ENCODE measurements around the gene EIF4E1B. TPM values are rescaled to one million over a fixed set of nuclear protein-coding genes. Genes with fewer than 3 reads are reported as not detected.

Gene EIF4E1B
- polyA plus RNA-seq, 1 donor, result not detected

GRCh38 chr5:176676361-176676824 is 45.9 kb downstream of the EIF4E1B start:
- DNase-seq, result peak in 1 of 2 donors; percentile 29
- Histone ChIP-seq H3K27ac (ENCODE audit: low read length) (no peak overlapping the region), H3K36me3 (ENCODE audit: control insufficient read depth, insufficient read depth, low read length) (no peaks in the 10 kb centered on the region), H3K4me1 (ENCODE audit: control insufficient read depth, insufficient read depth, low read length) (peaks cover 14% of the 10 kb centered on the region), H3K9me3 (ENCODE audit: control insufficient read depth, low read depth, low read length) (no peaks in the 10 kb centered on the region), H3K27me3 (ENCODE audit: control insufficient read depth, insufficient read depth, low read length) (peaks cover 22% of the 10 kb centered on the region), H3K4me3 (ENCODE audit: low read length) (no peak overlapping the region)
- WGBS (ENCODE audit: insufficient coverage, low lambda C conversion rate), result no CpG with 5 or more reads among the region's 10 CpGs

- no CpG with 5 or more reads among the region's 12 CpGs for WGBS (ENCODE audit: insufficient coverage, low lambda C conversion rate)
- DNase-seq, result peak; percentile 25 to 76
- no peaks in the 10 kb centered on the region for H3K9me3 ChIP-seq (ENCODE audit: control insufficient read depth, low read depth, low read length)
- H3K27ac ChIP-seq (ENCODE audit: low read length), result no peak overlapping the region
- peaks cover 12% of the 10 kb centered on the region for H3K4me1 ChIP-seq (ENCODE audit: control insufficient read depth, insufficient read depth, low read length)
- H3K27me3 ChIP-seq (ENCODE audit: control insufficient read depth, insufficient read depth, low read length), result peaks cover 29% of the 10 kb centered on the region
- H3K4me3 ChIP-seq (ENCODE audit: low read length), result no peak overlapping the region
- H3K36me3 ChIP-seq (ENCODE audit: control insufficient read depth, insufficient read depth, low read length), result no peaks in the 10 kb centered on the region
Observed at GRCh38 chr5:176677209-176677939, 46.9 kb downstream of the EIF4E1B start.

GRCh38 chr5:176678584-176678983 is 48.1 kb downstream of the EIF4E1B start:
- Histone ChIP-seq H3K27ac (ENCODE audit: low read length) (no peak overlapping the region), H3K4me1 (ENCODE audit: control insufficient read depth, insufficient read depth, low read length) (peaks cover 12% of the 10 kb centered on the region), H3K9me3 (ENCODE audit: control insufficient read depth, low read depth, low read length) (no peaks in the 10 kb centered on the region), H3K36me3 (ENCODE audit: control insufficient read depth, insufficient read depth, low read length) (no peaks in the 10 kb centered on the region), H3K27me3 (ENCODE audit: control insufficient read depth, insufficient read depth, low read length) (peaks cover 39% of the 10 kb centered on the region), H3K4me3 (ENCODE audit: low read length) (no peak overlapping the region)
- WGBS (ENCODE audit: insufficient coverage, low lambda C conversion rate), result no CpG with 5 or more reads among the region's 5 CpGs
- DNase-seq, result no peak

- Histone ChIP-seq H3K9me3 (ENCODE audit: control insufficient read depth, low read depth, low read length) (no peaks in the 10 kb centered on the region), H3K36me3 (ENCODE audit: control insufficient read depth, insufficient read depth, low read length) (no peaks in the 10 kb centered on the region), H3K4me1 (ENCODE audit: control insufficient read depth, insufficient read depth, low read length) (peaks cover 12% of the 10 kb centered on the region), H3K27ac (ENCODE audit: low read length) (no peak overlapping the region), H3K27me3 (ENCODE audit: control insufficient read depth, insufficient read depth, low read length) (peaks cover 44% of the 10 kb centered on the region), H3K4me3 (ENCODE audit: low read length) (no peak overlapping the region)
- no CpG with 5 or more reads among the region's 31 CpGs for WGBS (ENCODE audit: insufficient coverage, low lambda C conversion rate)
- DNase-seq, result no peak
Observed at GRCh38 chr5:176679365-176680225, 49.1 kb downstream of the EIF4E1B start.

GRCh38 chr5:176680226-176680563 is 49.7 kb downstream of the EIF4E1B start:
- Histone ChIP-seq H3K27me3 (ENCODE audit: control insufficient read depth, insufficient read depth, low read length) (peaks cover 47% of the 10 kb centered on the region), H3K4me3 (ENCODE audit: low read length) (no peak overlapping the region)

GRCh38 chr5:176682016-176682531 is 51.6 kb downstream of the EIF4E1B start:
- WGBS (ENCODE audit: insufficient coverage, low lambda C conversion rate), result 100% methylated on average over 1 of the region's 6 CpGs
- peaks cover 7% of the 10 kb centered on the region for H3K4me1 ChIP-seq (ENCODE audit: control insufficient read depth, insufficient read depth, low read length)
- H3K9me3 ChIP-seq (ENCODE audit: control insufficient read depth, low read depth, low read length), result peaks cover under 1% of the 10 kb centered on the region
- H3K4me3 ChIP-seq (ENCODE audit: low read length), result no peak overlapping the region
- no peak for DNase-seq
- H3K36me3 ChIP-seq (ENCODE audit: control insufficient read depth, insufficient read depth, low read length), result no peaks in the 10 kb centered on the region
- H3K27me3 ChIP-seq (ENCODE audit: control insufficient read depth, insufficient read depth, low read length), result peaks cover 47% of the 10 kb centered on the region
- no peak overlapping the region for H3K27ac ChIP-seq (ENCODE audit: low read length)

More at GRCh38 chr5:176680226-176680563, 49.7 kb downstream of the EIF4E1B start:
- Histone ChIP-seq H3K9me3 (ENCODE audit: control insufficient read depth, low read depth, low read length) (no peaks in the 10 kb centered on the region), H3K36me3 (ENCODE audit: control insufficient read depth, insufficient read depth, low read length) (no peaks in the 10 kb centered on the region), H3K27ac (ENCODE audit: low read length) (no peak overlapping the region), H3K4me1 (ENCODE audit: control insufficient read depth, insufficient read depth, low read length) (peaks cover 12% of the 10 kb centered on the region)
- no peak for DNase-seq
- WGBS (ENCODE audit: insufficient coverage, low lambda C conversion rate), result no CpG with 5 or more reads among the region's 33 CpGs

- Histone ChIP-seq H3K27me3 (ENCODE audit: control insufficient read depth, insufficient read depth, low read length) (peaks cover 37% of the 10 kb centered on the region), H3K9me3 (ENCODE audit: control insufficient read depth, low read depth, low read length) (peaks cover 9% of the 10 kb centered on the region)
Observed at GRCh38 chr5:176685010-176685409, 54.5 kb downstream of the EIF4E1B start.

GRCh38 chr5:176687247-176687646 is 56.8 kb downstream of the EIF4E1B start:
- Histone ChIP-seq H3K27ac (ENCODE audit: low read length) (no peak overlapping the region), H3K4me1 (ENCODE audit: control insufficient read depth, insufficient read depth, low read length) (no peaks in the 10 kb centered on the region), H3K9me3 (ENCODE audit: control insufficient read depth, low read depth, low read length) (peaks cover 9% of the 10 kb centered on the region), H3K27me3 (ENCODE audit: control insufficient read depth, insufficient read depth, low read length) (peaks cover 19% of the 10 kb centered on the region), H3K4me3 (ENCODE audit: low read length) (no peak overlapping the region), H3K36me3 (ENCODE audit: control insufficient read depth, insufficient read depth, low read length) (no peaks in the 10 kb centered on the region)
- WGBS (ENCODE audit: insufficient coverage, low lambda C conversion rate), result no CpG with 5 or more reads among the region's 10 CpGs
- DNase-seq, result no peak

More at GRCh38 chr5:176685010-176685409, 54.5 kb downstream of the EIF4E1B start:
- no peak for DNase-seq
- Histone ChIP-seq H3K36me3 (ENCODE audit: control insufficient read depth, insufficient read depth, low read length) (no peaks in the 10 kb centered on the region), H3K4me1 (ENCODE audit: control insufficient read depth, insufficient read depth, low read length) (no peaks in the 10 kb centered on the region), H3K4me3 (ENCODE audit: low read length) (no peak overlapping the region), H3K27ac (ENCODE audit: low read length) (no peak overlapping the region)

- no peak for DNase-seq
- WGBS (ENCODE audit: insufficient coverage, low lambda C conversion rate), result no CpG with 5 or more reads among the region's 5 CpGs
- peaks cover 19% of the 10 kb centered on the region for H3K27me3 ChIP-seq (ENCODE audit: control insufficient read depth, insufficient read depth, low read length)
- H3K4me1 ChIP-seq (ENCODE audit: control insufficient read depth, insufficient read depth, low read length), result peaks cover 6% of the 10 kb centered on the region
- no peaks in the 10 kb centered on the region for H3K36me3 ChIP-seq (ENCODE audit: control insufficient read depth, insufficient read depth, low read length)
- H3K27ac ChIP-seq (ENCODE audit: low read length), result no peak overlapping the region
- H3K4me3 ChIP-seq (ENCODE audit: low read length), result no peak overlapping the region
- H3K9me3 ChIP-seq (ENCODE audit: control insufficient read depth, low read depth, low read length), result peaks cover 9% of the 10 kb centered on the region
Observed at GRCh38 chr5:176687881-176688280, 57.4 kb downstream of the EIF4E1B start.

- Histone ChIP-seq H3K27me3 (ENCODE audit: control insufficient read depth, insufficient read depth, low read length) (peaks cover 21% of the 10 kb centered on the region), H3K4me1 (ENCODE audit: control insufficient read depth, insufficient read depth, low read length) (peaks cover 9% of the 10 kb centered on the region), H3K36me3 (ENCODE audit: control insufficient read depth, insufficient read depth, low read length) (no peaks in the 10 kb centered on the region), H3K27ac (ENCODE audit: low read length) (no peak overlapping the region), H3K4me3 (ENCODE audit: low read length) (no peak overlapping the region), H3K9me3 (ENCODE audit: control insufficient read depth, low read depth, low read length) (peaks cover 9% of the 10 kb centered on the region)
- no peak for DNase-seq
- no CpG with 5 or more reads among the region's 7 CpGs for WGBS (ENCODE audit: insufficient coverage, low lambda C conversion rate)
Observed at GRCh38 chr5:176690911-176691310, 60.4 kb downstream of the EIF4E1B start.
